OCI-M2 (cell line): ENCODE data around the gene LCLAT1.

Source experiments
- DNase-seq: peaks from one replicate; lab custom pipeline; 2025; ENCODE audit not compliant: unreplicated experiment; lab: John Stamatoyannopoulos, UW

Gene LCLAT1

GRCh38 chr2:30691091-30691947 is 244.3 kb downstream of the LCLAT1 start:
- DNase-seq, result no peak

- DNase-seq, result no peak
Measured at GRCh38 chr2:30691948-30692828, 245.1 kb downstream of the LCLAT1 start.

GRCh38 chr2:30692829-30693275 is 245.8 kb downstream of the LCLAT1 start:
- no peak for DNase-seq
